ENCODE data around the gene CDC45.

CDC45 gene

DNA sequence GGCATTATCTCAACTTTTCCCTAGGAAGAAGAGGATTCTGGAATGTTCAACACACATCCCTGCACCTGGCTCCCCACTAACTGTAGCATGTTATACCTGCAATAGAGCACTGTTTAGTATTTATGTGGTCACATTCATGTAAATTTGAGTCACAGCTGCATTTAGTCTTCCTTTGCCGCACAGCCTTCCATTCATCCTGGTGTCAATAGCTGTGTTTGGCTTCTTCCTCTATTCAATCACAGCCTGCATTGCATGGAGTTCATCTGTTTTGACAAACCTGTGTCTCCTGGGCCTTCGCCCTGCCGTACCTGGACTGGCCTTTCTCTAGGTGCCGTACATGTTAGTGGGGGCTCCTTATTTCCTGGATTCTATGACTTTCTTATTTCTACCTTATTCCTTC, 28.1 kb upstream of the CDC45 start:
- H3K4me3 ChIP-seq (ENCODE audit: low read length) = no peak overlapping the region
- TF ChIP-seq, protein P1, sequence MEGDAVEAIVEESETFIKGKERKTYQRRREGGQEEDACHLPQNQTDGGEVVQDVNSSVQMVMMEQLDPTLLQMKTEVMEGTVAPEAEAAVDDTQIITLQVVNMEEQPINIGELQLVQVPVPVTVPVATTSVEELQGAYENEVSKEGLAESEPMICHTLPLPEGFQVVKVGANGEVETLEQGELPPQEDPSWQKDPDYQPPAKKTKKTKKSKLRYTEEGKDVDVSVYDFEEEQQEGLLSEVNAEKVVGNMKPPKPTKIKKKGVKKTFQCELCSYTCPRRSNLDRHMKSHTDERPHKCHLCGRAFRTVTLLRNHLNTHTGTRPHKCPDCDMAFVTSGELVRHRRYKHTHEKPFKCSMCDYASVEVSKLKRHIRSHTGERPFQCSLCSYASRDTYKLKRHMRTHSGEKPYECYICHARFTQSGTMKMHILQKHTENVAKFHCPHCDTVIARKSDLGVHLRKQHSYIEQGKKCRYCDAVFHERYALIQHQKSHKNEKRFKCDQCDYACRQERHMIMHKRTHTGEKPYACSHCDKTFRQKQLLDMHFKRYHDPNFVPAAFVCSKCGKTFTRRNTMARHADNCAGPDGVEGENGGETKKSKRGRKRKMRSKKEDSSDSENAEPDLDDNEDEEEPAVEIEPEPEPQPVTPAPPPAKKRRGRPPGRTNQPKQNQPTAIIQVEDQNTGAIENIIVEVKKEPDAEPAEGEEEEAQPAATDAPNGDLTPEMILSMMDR (conservative IDR thresholded peaks at IDR 0.05; ENCODE audit: low read length) = no peak
- DNase-seq (ENCODE audit: low read depth) = no peak

DNA sequence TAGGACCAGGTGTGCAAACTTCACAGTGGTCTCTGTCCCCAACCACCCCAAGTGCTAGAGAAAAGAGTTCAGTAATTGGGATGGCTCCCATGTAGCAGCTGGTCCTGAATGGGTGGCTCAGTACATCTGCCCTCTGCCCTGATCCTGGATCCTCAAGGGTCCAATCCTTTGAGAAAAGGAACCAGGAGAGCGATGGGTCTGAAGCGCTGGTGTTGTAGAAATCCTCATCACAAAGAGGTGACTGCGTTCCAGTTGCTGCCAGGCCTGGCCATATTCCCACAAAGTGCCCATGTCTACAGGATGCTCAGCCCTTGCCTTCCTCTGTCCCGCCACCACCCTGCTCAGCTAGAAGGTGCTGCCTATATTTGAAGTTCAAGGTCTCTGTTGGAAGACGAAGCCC, 26.0 kb upstream of the CDC45 start:
- DNase-seq (ENCODE audit: low read depth) = no peak

DNA sequence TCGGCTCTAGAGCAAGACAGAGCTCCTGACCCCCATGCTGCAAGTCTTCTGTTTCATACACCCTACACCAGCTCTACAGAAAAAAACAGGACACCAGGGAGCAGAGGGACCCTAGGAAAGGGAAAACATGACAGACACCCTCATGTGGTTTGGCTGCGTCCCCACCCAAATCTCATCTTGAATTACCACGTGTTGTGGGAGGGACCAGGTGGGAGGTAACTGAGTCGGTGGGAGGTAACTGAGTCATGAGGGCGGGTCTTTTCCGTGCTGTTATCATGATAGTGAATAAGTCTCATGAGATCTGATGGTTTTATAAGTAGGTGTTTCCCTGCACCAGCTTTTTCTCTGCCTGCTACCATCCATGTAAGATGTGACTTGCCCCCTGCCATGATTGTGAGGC, 25.6 kb upstream of the CDC45 start:
- TF ChIP-seq, protein P1 (conservative IDR thresholded peaks at IDR 0.05; ENCODE audit: low read length) = no peak
- no peak for DNase-seq (ENCODE audit: low read depth)
- no peak overlapping the region for H3K4me3 ChIP-seq (ENCODE audit: low read length)

More for the DNA sequence above, 26.0 kb upstream of the CDC45 start:
- no peak overlapping the region for H3K4me3 ChIP-seq (ENCODE audit: low read length)
- TF ChIP-seq, protein P1 (conservative IDR thresholded peaks at IDR 0.05; ENCODE audit: low read length) = no peak

DNA sequence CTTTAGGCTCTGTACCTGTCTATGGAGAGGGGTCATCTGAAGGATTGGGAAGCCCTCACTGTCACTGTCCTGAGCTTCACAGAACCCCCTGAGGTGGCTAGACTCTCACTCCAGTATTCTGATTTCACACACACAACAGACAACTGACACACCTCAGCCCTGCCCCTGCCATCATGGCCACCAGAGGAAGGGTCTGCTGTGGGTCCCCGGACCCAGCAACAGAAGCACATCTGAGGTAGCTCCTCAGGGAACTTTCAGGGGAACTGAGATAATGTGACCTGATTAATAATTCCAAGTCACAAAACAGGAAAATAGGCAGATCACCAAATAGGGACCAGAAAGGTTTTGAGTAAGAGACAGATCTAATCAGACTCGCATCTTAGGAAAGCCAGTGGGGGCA, 24.7 kb upstream of the CDC45 start:
- TF ChIP-seq, protein P1 (conservative IDR thresholded peaks at IDR 0.05; ENCODE audit: low read length) = no peak
- no peak overlapping the region for H3K4me3 ChIP-seq (ENCODE audit: low read length)
- DNase-seq (ENCODE audit: low read depth) = no peak

DNA sequence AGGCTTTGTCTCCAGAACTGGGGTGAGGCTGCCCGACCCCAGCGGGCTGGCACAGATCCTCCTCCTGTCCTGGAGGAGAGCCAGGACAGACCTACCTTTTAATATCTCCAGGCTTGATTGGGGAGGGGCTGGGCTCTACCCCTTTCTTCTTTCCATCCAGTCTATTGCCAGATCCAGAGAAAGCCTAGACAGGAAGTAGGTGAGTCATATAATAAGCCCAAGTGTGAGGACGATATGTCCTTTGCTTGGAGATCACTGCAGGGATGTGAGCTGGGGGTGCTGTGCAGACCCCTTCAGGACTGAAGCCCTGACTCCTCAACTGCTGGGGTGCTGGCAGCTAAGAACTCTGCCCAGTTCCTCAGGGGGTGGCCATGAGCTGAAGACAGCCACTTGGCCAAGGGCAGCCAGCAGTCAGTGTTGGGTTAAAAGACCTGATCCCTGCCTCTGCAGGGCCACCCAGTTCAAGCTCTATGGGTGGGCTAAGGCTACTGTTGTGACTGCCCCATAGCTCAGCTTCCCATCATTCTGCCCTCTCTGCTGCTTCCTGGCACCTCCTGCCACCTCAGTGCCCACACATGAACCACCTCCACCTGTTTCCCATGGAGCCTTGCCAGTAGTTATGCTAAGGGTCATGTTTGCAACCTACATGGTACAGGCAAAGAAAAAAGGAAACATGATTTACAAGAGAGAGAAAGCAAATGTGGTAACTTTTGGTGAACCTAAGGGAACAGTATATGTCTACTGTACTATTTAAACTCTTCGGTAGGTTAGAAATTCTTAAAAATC, 23.9 kb upstream of the CDC45 start:
- no peak for DNase-seq (ENCODE audit: low read depth)
- H3K4me3 ChIP-seq (ENCODE audit: low read length) = no peak overlapping the region
- TF ChIP-seq, protein P1 (conservative IDR thresholded peaks at IDR 0.05; ENCODE audit: low read length) = no peak

DNA sequence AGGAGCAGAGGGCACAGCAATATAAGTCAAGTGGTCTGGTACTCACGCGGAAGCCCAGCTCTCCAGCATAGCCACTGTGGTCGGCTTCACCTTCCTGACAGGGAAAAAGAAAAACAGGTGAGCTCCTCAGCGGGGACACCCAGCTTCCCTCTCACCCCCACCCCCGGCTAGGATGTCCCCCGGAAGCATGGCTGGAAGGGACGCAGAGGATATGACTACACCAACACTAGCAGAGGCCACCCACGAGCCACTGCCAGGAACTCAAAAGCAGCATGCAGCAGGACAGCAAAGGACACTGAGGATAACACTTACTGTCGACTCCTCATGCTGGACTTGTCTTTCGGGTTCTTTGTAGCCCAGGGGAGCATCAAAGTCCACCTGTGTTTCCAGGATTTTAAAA, 23.2 kb upstream of the CDC45 start:
- H3K4me3 ChIP-seq (ENCODE audit: low read length) = no peak overlapping the region
- DNase-seq (ENCODE audit: low read depth) = no peak
- TF ChIP-seq, protein P1 (conservative IDR thresholded peaks at IDR 0.05; ENCODE audit: low read length) = no peak

DNA sequence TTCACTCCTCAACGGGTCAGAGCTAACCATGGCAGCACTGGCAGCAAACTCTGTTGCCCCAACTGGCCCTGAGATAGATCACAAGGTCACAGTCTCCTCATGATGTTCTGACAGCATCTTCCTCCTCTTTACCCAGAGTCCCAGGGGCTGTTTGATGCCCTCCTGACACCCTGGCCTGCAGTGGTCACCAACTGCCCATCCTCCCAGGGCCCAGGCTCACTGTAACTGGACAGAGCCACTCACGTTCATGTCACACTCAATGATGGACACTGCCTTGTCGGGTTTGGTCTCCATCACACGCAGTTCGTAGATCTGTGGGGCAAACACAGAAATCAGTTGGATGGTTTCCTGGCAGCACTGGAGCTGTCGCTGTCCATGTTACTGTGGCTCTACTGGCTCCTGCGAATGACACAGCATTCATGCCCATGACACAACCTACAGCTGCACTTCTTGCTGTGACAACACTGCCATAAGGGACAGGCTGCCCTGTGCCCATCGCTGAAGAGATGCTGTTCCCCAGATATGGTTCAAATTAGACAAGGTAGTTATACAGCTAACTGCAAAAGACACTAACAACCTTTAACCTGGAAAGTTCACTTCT, 21.8 kb upstream of the CDC45 start:
- TF ChIP-seq, protein P1 (conservative IDR thresholded peaks at IDR 0.05; ENCODE audit: low read length) = no peak
- H3K4me3 ChIP-seq (ENCODE audit: low read length) = no peak overlapping the region
- no peak for DNase-seq (ENCODE audit: low read depth)

Measured in AG10803 (cell line).